IPS DF 4.7 (cell line): ENCODE measurements around the gene FMO3.

Source experiments
- DNase-seq: peaks from one replicate; pipeline ENCODE4 v3.0.0-alpha.2; 2013; ENCODE audit warnings: low spot score; ENCODE audit errors: extremely low read depth

The FMO3 gene

DNA sequence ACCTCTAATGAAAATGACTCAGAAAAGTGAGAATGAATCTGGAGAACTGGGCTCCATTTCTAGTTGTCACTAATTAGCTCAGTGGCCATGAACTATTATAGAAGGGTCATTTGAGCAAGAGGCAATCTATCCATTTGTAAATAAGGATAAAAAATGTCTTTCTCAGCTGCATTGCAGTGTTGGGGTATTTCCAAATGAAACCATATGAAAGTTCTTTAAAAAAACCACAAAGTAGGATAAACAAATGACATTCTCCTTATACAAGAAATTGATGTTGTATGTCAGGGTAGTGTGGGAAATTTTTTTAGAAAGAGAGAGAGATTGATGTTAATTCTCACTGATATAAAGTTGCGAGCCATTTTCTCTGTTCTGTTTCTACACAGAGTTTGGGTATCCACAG, 26.0 kb downstream of the FMO3 start:
- no peak for DNase-seq

DNA sequence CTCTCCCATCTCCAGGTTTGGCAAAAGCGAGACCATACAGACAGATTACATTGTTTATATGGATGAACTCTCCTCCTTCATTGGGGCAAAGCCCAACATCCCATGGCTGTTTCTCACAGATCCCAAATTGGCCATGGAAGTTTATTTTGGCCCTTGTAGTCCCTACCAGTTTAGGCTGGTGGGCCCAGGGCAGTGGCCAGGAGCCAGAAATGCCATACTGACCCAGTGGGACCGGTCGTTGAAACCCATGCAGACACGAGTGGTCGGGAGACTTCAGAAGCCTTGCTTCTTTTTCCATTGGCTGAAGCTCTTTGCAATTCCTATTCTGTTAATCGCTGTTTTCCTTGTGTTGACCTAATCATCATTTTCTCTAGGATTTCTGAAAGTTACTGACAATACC, 26.4 kb downstream of the FMO3 start:
- no peak for DNase-seq

DNA sequence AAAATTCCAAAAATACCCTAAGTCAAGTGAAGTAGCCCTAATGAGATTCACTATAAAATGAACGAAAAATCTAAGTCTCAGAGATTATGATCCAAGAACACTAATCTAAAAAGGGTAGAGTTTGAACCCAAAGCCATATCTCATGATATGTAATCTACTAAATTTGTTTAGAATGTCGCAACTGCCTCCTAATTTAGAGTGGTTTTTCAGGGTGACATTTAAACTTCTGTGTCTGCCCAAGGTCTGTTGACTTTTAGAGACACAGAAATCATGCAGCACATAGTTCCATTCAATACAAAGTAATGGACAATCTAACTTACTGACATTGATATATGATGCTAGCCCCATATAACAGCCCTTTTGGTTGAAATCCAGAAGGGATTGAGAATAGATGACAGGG, 28.9 kb downstream of the FMO3 start:
- DNase-seq = no peak

DNA sequence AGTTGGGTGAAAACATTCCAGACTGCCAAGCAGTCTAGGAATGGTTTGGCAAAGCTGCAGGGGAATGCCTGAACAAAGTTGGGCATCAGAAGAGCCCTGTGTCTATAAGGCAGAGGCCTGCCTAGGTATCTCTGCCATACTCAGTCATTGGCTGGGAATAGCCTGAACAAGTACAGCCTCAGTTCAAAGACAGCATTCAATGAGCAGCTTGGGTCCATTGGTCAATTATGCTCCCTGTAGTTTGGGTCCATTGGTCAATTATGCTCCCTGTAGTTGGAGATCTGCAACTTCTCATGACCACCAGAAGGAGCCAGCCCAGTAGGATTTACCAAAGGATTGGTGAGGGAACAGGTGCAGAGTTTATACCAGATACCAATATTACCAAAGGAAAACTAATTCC, 31.6 kb downstream of the FMO3 start:
- DNase-seq = no peak

DNA sequence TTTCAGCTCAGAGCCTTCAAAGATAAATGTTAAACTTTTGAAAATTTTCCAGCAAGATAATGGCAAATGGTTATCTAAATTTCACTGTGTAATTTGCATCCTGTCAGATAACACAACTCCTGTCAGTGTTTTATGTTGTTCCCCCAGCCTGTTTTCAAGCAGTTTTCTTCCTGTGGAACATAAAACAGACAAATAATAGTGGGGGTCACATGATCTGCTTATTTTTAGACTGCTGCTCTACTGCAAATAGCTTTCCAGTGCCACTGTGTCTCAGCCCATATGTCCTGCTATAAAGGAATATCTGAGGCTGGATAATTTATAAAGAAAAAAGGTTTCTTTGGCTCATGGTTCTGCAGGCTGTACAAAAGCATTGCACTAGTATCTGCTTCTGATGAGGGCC, 32.2 kb downstream of the FMO3 start:
- DNase-seq = no peak

DNA sequence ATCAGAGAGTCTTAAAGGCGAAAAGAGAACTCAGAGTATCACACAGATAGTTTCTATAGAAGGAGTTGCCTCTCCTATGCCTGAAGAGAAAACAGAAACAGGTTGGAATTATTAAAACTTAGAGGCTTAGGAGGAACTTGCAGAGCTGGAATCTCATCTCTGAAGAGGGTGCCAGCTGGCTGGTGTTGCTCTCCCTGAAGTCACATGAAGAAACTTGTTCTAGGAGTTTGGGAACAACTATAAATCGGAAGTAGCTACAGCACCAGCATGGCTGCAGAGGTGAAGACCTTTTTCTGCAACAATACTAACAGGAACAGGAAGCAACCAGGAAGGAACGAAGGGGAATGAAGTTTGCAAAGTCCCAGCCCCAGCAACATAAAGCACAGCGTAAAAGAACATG, 35.8 kb downstream of the FMO3 start:
- DNase-seq = no peak

DNA sequence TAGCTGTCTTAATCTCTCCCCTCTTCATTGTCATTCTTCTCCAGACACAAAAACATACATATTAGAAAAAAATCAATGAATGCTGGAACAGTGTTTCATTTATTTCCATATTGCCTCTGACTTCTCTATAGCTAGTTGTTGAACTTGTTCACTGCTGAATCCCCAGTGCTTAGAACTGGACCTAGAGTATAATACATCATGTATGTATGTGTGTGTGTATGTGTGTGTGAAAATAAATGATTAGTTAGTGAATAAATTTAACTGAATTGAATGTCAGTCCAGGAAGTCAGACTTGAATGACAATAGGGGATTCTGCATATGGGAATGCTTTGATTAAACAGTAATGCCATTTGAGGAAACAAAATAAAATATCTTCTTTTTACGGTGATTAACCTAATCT, 36.4 kb downstream of the FMO3 start:
- DNase-seq = no peak

DNA sequence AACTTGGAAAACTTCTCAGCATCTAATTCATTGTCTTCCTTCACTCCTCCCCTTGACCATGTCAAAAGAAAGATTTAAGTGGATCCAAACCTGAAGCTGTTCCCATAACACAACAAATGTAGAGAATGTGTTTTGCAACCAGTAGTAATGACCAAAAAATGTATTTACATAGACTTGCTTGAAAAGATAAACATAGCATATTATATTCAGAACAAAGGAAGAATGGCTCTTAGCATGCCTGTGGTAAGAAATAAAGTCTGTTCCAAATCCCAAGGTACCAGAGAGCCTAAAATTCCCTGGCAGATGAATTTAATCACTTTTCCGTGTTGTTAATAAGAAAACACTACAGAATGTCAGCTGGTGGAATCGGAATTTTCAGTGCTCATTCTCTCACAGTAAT, 36.8 kb downstream of the FMO3 start:
- DNase-seq = no peak

DNA sequence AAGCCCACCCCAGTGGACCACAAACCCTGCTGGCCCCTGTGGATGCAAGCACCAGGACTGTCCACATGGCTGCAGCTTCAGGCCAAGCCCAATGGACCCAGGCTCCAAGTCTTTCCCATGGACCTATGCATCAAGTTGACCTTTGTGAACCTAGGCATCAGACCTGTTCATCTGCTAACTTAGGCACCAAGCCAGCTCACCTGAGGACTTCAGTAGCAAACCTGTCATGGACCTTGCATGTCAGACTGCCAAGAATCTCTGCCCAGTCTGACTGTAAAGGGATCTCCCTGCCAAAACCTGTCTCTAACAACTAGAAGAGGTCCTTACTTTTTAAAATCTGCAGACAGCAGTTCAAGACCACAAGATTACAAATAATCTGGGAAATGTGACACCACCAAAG, 37.8 kb downstream of the FMO3 start:
- no peak for DNase-seq

DNA sequence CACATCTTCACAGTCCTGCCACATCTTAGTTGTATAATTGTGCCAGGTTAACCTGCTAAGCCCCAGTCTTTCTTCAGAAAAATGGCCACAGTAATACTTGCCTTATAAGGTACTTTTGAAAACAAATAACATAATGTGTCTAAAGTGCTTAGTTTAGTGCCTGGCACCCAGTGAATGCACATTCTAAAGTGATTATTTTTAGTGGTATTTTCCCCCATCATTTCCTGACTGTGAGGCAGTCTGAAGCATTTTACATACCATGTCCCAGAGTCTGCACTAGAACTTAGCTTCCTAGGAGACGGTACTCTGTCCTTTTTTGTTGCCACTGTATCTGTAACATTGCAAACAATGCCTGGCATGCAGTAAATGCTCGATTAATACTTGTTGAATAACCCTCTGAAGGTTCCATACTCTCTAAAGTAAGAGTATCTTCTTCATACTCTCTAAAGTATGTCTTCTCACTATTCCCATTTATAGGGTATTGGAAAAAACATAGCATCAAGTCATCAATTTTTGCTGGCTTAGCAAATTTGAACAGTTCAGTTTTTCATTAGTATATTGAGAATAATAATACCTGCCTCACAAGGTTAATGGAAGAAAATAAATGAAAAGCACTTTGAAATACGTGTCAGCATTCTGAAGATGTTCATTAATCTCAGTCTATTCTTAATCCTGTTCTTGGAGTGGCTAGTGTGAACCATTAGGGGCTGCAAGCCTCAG, 43.7 kb downstream of the FMO3 start:
- no peak for DNase-seq

DNA sequence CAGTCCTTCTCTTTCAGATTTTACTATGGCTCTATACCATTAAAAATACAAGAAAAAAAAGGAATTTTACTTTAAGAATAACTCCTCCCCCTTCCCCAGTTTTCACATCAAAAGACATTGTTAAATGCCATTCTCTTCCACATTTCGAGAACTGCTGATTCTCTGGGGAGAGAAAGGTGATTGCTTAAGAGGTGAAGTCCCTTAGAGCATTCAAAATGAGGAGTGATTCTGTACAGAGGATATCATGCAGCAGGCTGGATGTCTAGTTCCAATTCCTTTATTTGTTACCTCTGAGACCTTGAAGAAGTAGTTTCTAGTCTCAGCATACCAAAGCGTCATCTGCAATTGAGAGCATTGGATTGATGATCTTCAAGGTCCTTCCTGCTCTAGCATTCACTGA, 46.9 kb downstream of the FMO3 start:
- no peak for DNase-seq

DNA sequence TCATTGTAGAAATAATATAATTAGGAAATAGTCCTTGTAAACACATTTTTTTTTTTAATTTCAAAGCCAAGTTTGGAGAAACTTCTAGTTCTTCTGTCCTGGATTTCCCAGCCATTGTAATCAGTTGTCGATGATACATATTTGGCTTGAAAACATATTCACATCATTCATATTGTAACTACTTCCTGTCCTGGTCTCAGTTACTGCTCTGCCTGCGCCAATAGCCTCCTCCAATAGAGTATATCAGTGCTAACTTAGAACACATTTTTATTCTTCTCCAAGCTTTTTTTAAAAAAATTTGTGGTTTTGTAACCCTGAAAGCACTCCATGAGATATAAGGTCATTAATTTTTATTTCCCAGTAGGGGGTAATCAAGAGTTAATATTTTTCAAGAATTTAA, 48.3 kb downstream of the FMO3 start:
- DNase-seq = no peak

DNA sequence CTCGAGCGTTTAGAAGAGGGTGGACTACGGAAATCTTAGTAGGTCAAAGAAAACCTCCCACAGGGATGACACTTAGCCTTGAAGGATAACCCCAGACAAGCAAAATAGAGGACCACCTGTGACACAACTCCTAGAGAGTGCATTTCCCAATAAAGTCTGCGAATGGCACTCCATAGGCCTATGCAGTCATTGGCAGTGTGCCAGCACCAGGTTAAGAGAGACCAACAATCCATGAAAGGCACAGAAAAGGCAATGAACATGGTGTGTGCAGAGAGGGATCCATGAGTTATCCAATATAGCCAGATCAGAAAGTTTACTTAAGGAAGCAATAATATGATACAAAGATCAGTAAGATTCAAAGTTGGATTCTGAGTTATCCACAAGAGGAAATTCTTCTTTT, 49.2 kb downstream of the FMO3 start:
- DNase-seq = no peak

DNA sequence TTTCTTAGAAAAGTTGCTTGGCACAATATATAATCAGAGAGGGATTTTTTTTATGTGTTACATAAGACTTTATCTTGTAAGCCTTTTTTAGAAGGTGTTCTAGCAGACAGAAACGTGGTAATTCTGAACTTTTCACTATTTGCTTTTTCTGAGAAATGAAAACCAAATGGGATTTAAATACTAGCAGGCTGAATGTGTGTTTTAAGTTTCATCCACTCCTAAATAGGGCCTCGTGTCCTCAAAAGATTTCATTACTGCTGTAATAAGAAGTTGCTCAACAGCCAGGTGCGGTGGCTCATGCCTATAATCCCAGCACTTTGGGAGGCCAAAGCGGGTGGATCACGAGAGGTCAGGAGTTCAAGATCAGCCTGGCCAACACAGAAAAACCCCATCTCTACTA, 49.7 kb downstream of the FMO3 start:
- no peak for DNase-seq

DNA sequence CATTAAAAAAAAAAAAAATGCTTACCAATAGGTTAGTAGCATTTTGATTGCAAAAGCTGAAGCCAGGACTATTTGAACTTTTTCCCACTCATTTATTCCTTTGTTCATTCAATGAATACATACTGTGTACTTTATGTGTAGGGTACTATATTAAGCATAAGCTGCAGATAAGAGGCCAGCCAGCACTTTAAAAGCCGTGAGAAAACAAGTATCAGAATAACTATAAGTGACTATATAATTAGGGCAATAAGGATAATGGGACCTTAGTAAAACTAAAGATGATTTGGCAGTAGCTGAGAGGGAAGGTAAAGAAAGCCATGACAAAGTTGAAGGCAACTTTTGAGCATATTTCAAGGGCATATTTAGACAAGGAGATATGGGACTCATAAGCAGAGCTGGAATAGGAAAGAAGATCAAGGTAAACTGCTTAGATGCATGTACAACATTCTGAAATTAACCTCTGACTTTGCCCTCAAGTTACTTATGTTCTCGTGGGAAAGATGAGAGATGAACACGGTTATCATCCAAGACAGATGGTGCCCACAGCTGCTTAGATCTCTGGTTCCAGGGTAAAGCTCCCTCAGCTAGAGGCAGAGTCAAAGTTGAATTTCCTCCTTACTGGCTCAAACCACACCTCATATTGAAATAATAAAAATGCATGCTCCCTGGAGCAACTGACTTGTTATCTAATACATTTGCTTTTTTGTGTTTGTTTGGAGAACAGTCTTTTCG, 50.4 kb downstream of the FMO3 start:
- DNase-seq = no peak

DNA sequence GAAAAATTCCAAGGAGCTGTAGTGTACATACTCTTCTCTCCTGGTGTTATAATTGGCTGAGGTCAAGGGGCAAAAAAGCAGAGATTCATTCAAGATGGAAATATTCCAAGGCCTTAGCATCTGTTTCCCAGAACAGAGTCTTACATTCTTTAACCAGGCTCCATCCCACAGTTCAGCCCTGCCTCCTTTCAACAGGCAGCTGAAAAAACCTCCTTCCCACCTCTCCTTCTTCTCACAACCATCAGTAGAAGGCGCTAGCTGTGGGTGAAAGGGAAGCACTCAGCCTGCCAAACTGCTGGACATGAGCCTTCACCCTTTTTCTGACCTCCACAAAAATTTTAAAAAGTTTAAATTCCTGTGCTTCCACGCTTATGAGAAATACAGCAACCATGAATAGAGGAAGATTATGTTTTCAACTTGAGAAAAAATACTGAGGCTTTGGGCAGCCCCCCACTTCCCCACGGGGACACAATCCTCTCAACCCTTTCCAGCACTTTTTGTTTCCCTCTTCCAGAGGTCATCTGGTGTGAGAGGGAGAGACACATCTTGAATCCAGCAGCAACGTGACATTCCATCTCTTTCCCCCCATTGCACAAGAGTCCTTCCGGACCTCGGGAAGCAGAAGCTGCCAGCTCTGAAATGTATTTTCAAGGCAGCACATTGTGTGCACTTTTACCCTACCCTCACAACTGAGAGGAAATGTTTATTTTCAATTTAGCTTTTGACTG, 51.1 kb downstream of the FMO3 start:
- DNase-seq = no peak

DNA sequence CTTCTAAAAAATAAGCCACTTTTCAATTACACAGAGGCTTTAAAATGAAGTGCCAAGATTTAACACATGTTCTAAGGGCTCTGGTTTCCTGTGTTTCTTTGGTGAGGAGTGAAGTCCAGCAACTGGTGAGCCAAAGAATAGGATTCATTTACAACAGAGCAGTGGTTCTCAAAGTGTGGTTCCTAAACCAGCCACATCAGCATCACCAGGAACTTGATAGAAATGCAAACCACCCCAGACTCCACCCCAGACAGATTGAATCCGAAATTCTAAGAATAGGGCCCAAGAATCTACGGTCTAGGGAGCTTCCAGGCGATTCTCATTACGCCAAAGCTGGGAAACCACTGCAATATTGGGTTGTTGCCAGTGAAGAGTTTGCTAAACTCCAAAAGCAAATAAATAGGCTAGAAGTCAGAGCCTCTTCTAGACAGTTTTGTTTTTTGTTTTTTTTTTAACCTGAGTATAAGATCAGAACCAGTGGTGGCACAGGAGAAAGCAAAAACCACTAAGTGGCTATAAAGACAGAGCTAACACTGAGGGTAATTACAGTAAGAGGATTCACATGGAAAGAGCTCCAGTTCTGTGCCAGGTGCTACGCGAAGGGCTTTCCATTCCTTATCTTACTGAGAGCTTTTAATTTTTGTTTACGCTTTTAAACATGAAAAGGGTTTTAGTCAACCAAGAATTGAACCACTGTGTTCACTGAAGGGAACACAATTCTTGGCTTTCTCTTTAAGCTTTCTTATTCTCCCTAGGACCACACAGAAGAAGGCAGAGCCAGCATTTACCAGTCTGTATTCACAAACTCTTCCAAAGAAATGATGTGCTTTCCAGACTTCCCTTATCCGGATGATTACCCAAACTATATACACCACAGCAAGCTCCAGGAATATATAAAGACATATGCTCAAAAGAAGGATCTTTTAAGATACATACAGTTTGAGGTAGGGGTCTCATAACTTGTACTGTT, 52.0 kb downstream of the FMO3 start:
- no peak for DNase-seq

DNA sequence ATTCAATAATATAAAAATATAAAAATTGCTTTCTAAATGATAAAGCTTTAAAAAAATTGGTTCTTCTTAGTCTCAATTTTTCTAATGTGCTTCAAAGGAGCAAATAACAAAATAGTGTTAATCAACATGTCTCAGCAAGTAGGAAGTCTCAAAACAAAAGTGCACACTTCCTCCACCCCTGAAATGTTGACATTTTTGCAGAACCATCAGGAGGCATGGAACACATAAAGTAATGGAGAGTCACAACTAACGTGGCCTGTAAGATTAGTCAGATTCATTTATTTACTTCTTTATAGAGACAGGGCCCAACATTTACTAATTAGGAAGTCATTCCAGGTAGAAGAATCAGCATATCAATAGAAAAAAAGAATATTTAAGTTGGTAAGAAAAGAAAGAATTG, 59.5 kb downstream of the FMO3 start:
- no peak for DNase-seq

DNA sequence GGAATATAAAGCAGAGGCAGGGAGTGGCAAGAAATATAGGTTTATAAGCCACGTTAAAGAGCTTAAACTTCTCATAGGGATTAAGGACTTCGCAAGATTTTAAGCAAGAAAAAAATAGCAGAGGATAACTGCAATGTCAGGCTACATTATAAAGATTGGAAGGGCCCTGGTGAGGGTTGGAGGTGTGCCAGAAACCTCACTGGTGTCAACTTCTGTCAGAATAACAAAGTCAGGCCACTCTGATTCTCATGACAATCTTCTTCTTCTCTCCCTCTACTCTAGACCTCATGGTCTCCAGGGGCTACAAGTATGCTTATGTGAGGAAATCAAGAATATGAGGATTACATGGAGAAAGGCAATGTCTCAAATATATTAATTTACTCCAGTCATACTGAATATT, 61.8 kb downstream of the FMO3 start:
- no peak for DNase-seq

DNA sequence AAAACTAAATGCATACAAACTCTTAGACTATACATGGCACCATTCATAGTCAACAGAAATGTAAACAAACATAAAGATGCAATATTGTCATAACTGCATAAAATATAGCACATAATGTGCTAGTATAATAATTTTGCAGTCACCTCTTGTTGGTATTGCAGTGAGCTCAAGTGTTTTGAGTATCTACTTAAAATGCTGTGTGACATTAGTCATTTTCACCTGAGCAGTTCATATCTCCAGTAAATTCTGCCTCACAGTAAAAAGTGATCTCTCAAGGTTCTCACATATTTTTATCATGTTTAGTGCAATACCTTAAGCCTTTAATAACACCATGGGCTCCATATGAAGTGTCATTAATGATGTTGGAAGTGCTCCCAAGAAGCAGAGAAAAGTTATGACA, 64.8 kb downstream of the FMO3 start:
- no peak for DNase-seq

DNA sequence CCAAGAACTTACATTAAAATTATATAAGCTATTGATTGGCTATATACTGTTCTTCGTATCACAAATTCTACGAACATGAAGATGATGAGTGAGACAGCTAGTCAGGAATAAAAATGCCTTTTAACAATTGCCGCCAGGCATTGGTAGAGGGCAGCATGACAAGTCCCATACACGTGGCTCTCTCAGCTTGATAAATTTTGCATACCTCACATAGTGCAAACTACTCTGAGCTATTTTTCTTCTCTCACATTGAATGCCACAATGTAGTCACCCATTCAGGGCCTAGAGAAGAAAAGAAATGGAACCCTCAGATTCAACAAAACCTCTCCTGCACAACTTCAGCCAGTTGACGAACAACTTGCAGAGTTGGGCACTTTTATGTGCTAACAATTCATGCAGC, 67.4 kb downstream of the FMO3 start:
- no peak for DNase-seq

DNA sequence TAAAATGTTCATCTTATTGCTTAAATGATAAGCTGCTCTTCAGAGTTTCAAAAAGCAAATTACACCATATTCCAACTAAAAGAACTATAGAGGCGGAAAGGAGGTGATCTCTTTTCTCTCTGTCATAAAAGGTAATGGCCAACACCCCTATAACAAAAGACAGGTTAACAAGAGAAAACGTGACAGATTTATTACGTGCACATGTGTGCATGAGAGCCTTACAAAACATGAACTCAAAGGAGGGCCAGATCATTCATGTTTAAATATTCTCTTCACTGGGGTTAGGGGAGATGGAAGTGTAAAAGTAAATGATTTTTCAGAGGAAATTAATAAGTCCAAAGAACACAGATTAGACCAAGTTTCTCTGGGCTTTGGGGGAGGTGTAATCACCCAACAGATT, 67.8 kb downstream of the FMO3 start:
- DNase-seq = no peak
